BJ (cell line): ENCODE results near the gene BCAN. TPM values are rescaled to one million over a fixed set of nuclear protein-coding genes. Genes with fewer than 3 reads are reported as not detected.
A peak's percentile ranks its signal among the peaks of the same experiment; 100 is the strongest.

Experiments used
- CTCF ChIA-PET: fragments of 350-600 bp; formaldehyde crosslinking; extraction: SDS; loops from one replicate; lab custom pipeline; 2021; ENCODE audit warnings: antibody characterized with exemption, inconsistent platforms; lab: Yijun Ruan, JAX
- POLR2A ChIA-PET: fragments of 300-600 bp; sonication (Branson Sonifier 250); formaldehyde crosslinking; extraction: SDS; loops from one replicate; lab custom pipeline; 2021; ENCODE audit warnings: antibody characterized with exemption; lab: Charles Lee
- DNase-seq: peaks from one replicate; pipeline ENCODE4 v3.0.0-alpha.2; 2011; ENCODE audit warnings: low read depth
- H3K27me3 ChIP-seq: 2 replicates; pipeline ENCODE4 v1.6.0; 2011; ENCODE audit warnings: low read length; ENCODE audit not compliant: control insufficient read depth, insufficient read depth
- H3K36me3 ChIP-seq: 2 replicates; pipeline ENCODE4 v1.5.1; 2011; ENCODE audit warnings: low read length; ENCODE audit not compliant: control insufficient read depth, insufficient read depth
- H3K4me3 ChIP-seq: 2 replicates; pipeline ENCODE4 v1.5.1; 2011; ENCODE audit warnings: low read depth, mild to moderate bottlenecking, control low read depth, low read length
- polyA plus RNA-seq: library from polyadenylated mRNA; depleted of rRNA; stranded (reverse); fragments of >200 nt; gene quantifications from 2 replicates; pipeline ENCODE4 v1.2.3, GENCODE V29; 2011
- TF ChIP-seq, protein P1 (sequence below): IDR thresholded peaks from 2 replicates; pipeline ENCODE4 v1.5.1; 2011; ENCODE audit warnings: low read depth, mild to moderate bottlenecking, control low read depth, inconsistent platforms, low read length, moderate library complexity; ENCODE audit not compliant: insufficient read depth

BCAN gene
- polyA plus RNA-seq, 1 experiment: 0.02 TPM

DNA sequence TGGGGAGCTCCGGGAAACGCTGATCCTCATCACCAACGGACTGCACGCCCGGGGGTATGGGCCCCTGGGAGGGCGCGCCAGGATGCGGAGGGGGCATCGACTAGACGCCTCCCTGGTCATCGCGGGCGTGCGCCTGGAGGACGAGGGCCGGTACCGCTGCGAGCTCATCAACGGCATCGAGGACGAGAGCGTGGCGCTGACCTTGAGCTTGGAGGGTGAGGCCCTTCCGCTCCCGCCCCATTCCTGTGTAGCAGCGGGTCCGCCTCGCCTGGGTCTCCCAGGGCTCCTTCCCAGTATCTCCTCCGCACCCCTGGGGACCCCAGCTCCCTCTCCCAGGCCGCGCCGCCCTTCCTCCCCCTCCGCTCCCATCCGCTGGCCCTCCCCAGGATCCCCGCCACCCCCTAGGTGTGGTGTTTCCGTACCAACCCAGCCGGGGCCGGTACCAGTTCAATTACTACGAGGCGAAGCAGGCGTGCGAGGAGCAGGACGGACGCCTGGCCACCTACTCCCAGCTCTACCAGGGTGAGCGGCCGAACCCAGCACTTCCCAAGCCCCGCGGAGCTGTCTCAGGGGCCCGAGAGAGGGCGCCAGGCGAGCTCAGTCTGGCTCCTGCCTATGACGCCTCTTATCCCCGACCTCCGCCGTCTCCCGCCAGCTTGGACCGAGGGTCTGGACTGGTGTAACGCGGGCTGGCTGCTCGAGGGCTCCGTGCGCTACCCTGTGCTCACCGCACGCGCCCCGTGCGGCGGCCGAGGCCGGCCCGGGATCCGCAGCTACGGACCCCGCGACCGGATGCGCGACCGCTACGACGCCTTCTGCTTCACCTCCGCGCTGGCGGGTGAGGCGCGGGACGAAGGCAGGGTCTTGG is 17.7 kb upstream of the BCAN start:
- H3K36me3 ChIP-seq: no peaks in the 10 kb centered on the region
- DNase-seq: no peak
- TF ChIP-seq, protein P1, sequence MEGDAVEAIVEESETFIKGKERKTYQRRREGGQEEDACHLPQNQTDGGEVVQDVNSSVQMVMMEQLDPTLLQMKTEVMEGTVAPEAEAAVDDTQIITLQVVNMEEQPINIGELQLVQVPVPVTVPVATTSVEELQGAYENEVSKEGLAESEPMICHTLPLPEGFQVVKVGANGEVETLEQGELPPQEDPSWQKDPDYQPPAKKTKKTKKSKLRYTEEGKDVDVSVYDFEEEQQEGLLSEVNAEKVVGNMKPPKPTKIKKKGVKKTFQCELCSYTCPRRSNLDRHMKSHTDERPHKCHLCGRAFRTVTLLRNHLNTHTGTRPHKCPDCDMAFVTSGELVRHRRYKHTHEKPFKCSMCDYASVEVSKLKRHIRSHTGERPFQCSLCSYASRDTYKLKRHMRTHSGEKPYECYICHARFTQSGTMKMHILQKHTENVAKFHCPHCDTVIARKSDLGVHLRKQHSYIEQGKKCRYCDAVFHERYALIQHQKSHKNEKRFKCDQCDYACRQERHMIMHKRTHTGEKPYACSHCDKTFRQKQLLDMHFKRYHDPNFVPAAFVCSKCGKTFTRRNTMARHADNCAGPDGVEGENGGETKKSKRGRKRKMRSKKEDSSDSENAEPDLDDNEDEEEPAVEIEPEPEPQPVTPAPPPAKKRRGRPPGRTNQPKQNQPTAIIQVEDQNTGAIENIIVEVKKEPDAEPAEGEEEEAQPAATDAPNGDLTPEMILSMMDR: peak; percentile 54
- ChIA-PET CTCF (interaction anchor here (0.5 to 15.6 kb wide), 25 partner anchors 9 to 261 kb away, joined by 3 to 257 read pairs (median 6); partner anchors contain the start of genes BCAN, INSRR, NAXE and NES), POLR2A (no interaction called here)
- H3K4me3 ChIP-seq: peak overlapping the region; percentile 22
- peaks cover 39% of the 10 kb centered on the region for H3K27me3 ChIP-seq

DNA sequence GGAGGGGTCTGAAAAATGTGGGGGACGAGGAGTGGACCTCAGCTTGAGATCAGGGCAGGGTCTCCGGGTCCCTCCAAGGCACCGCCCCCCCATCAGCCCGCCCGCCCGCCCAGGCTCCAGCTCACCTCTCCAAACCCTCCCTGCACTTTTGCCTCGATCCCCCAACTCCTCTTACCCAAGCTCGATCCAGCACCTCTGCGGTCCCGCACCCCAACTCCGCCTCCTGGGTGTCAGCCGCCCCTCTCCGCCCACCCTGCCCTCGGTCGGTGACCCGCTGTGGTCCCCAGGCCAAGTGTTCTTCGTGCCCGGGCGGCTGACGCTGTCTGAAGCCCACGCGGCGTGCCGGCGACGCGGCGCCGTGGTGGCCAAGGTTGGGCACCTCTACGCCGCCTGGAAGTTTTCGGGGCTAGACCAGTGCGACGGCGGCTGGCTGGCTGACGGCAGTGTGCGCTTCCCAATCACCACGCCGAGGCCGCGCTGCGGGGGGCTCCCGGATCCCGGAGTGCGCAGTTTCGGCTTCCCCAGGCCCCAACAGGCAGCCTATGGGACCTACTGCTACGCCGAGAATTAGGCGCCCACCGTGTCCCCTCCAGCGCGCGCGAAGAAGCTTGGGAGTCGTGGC is 17.0 kb upstream of the BCAN start:
- TF ChIP-seq, protein P1: no peak
- Histone ChIP-seq H3K36me3 (no peaks in the 10 kb centered on the region), H3K4me3 (no peak overlapping the region; the same call in 1 of the 2 replicates), H3K27me3 (peaks cover 31% of the 10 kb centered on the region)
- ChIA-PET CTCF (interaction anchor here (0.5 to 15.6 kb wide), 29 partner anchors 9 to 515 kb away, joined by 3 to 257 read pairs (median 6); partner anchors contain the start of genes BCAN, INSRR, NAXE and NES), POLR2A (no interaction called here)
- DNase-seq: no peak

DNA sequence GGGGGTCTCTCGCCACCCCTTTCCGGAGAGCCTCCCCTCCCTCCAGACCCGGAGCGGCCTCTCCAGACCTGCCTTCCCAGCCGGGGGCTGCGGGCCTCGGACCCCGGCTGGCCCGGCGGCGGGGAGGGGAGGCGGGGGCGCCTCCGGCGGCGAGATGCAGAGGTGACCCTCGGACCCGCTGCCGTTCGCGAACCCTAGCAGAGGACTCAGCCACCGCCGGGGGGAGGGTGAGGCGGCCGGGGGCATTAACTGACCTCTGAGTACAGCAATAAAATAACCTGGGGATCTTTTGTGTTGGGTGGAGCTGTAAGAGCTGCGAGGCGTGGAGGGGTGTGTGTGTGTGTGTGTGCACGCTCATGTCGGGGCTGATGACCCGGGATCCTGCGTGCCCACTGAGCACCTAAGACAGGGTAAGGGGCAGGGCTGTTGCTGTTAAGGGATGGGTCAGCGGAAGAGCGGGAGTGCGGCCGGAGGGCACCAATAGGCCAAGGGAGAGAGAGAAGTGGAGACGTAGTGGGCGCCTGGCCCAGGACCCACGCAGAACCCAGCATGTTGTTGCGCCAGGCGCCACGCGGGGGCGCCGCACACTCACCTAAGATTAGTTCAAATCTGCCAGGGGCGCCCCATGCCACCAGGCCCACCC is 16.4 kb upstream of the BCAN start:
- Histone ChIP-seq H3K36me3 (no peaks in the 10 kb centered on the region), H3K4me3 (no peak overlapping the region), H3K27me3 (peaks cover 29% of the 10 kb centered on the region)
- POLR2A ChIA-PET: no interaction called here
- TF ChIP-seq, protein P1: peak; percentile 90
- DNase-seq: no peak
- CTCF ChIA-PET: interaction anchor here (0.6 to 15.6 kb wide), 21 partner anchors 11 to 516 kb away, joined by 3 to 257 read pairs (median 13); partner anchors contain the start of genes BCAN, INSRR and NES

DNA sequence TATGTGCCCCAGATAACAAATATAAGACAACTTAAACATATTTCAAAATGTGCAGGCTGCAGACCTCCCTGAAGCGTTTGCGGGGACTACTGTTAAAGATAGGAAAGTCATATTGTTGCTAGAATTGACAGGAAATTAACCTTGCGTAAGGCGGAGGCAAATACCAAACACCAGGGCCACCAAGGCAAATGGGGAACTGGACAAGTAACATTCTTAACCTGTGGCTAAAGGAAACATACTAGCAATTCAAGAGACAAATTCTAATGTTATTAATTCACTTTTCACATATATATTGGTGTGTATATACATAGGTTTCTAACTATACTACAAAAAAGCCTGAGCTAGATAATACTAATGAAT is 15.9 kb upstream of the BCAN start:
- Histone ChIP-seq H3K36me3 (no peaks in the 10 kb centered on the region), H3K27me3 (peaks cover 30% of the 10 kb centered on the region), H3K4me3 (no peak overlapping the region)
- ChIA-PET CTCF (interaction anchor here (0.7 to 15.6 kb wide), 23 partner anchors 9 to 302 kb away, joined by 3 to 257 read pairs (median 8); partner anchors contain the start of genes BCAN, NAXE and NES), POLR2A (no interaction called here)
- DNase-seq: no peak
- TF ChIP-seq, protein P1: no peak
